ENCODE data around the gene USP11.

USP11 gene

DNA sequence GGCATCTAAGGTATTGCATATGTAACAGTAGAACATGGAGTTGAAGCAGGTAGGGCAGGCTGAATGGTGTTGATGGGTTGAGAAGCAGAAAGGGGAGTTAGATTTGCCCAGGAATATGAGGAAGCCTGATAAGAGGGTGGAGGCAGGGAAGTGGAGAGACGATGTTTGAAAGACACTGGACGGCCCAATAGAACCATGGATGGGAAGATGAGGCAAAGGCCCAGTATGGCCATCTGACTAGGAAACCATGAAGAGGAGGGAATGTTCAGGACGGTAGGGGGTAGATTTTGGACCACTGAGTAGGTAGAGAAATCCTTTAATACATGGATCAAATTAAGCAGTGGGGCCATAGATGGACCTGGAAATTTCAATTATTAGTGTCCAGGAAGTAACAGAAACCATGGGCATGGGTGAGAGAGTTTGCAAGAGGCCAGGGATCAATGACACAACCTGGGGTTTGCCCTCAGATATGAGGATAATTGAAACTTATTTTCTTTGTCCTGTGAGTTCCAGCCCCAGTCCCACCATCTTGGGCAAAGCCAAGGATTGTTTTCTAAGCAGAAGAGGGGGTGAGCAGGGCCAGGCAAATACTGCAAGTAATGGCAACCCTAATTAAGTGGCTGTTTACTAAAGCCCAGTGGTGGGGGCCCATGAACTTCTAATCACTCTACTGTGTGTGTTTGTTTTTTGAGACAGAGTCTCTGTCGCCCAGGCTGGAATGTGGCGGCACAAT is 2.5 kb upstream of the USP11 start:
- H3K36me3 ChIP-seq (ENCODE audit: control insufficient read depth in 2 of 2, insufficient read depth in 1 of 2, low read length in 2 of 2), result peaks cover 32 to 50% of the 10 kb centered on the region in 2 experiments

DNA sequence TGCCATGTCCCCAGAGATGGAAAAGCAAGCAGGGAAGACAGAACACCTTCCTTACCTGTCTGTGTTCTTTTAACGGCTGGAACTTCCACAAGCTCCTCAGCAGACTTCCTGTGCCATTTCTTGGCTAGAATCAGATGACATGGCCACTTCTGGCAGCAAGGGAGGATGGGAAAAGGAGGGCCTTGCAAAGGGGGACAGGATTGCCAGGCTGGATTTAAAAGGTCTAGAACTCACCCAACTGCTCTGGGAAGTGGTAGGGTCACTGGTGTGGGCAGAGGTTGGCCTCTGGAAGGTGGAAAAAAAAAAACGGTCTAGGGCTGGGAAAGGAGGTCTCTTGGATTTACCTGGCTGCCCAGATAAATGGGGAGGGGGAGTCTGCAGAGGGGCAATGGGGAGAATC is 1.6 kb upstream of the USP11 start:
- Histone ChIP-seq H3K9me3 (ENCODE audit: control insufficient read depth, insufficient read depth, low read depth, low read length) (no peaks in the 10 kb centered on the region), H3K27ac (ENCODE audit: extremely low read depth, low read depth, low read length) (0 out of 2 replicates have a peak overlapping the region, but pooled peaks have one; percentile 100), H3K36me3 (ENCODE audit: control insufficient read depth in 2 of 2, insufficient read depth in 1 of 2, low read length in 2 of 2) (peaks cover 27 to 46% of the 10 kb centered on the region in 2 experiments), H3K4me3 (ENCODE audit: low read depth, low read length) (no peak overlapping the region), H3K4me1 (ENCODE audit: control insufficient read depth, insufficient read depth, low read length) (peaks cover 7% of the 10 kb centered on the region; the same call in 1 of the 2 replicates)
- ChIA-PET POLR2A (interaction anchor here (1.1 to 3.8 kb wide), 3 partner anchors 9 to 37 kb away, joined by 3 to 124 read pairs (median 4); partner anchors contain the start of gene CDK16), CTCF (interaction anchor here (1.0 kb wide), 1 partner anchor 82 kb away, joined by 4 read pairs; no protein-coding TSS in a partner anchor)
- TF ChIP-seq ZNF514 (tag by site-specific recombination; IDR thresholded peaks at IDR 0.05) (no peak), REST (tag by site-specific recombination; IDR thresholded peaks at IDR 0.05) (no peak), ZNF521 (tag by site-specific recombination; IDR thresholded peaks at IDR 0.05) (no peak), GFI1B (tag by site-specific recombination; IDR thresholded peaks at IDR 0.05) (no peak), HOXC10 (CRISPR knock-in tag; IDR thresholded peaks at IDR 0.05) (no peak), ZNF585B (tag by site-specific recombination; IDR thresholded peaks at IDR 0.05) (no peak), KLF17 (tag by site-specific recombination; IDR thresholded peaks at IDR 0.05) (no peak), ZNF112 (tag by site-specific recombination; IDR thresholded peaks at IDR 0.05) (no peak), ZNF174 (tag by site-specific recombination; IDR thresholded peaks at IDR 0.05) (no peak), ZNF777 (tag by site-specific recombination; IDR thresholded peaks at IDR 0.05; ENCODE audit: borderline replicate concordance) (no peak), YY1 (tag by site-specific recombination; IDR thresholded peaks at IDR 0.05) (no peak), ZNF768 (tag by site-specific recombination; IDR thresholded peaks at IDR 0.05) (no peak), ZNF341 (tag by site-specific recombination; IDR thresholded peaks at IDR 0.05; ENCODE audit: low read depth) (no peak)
- TF ChIP-seq, protein P1, sequence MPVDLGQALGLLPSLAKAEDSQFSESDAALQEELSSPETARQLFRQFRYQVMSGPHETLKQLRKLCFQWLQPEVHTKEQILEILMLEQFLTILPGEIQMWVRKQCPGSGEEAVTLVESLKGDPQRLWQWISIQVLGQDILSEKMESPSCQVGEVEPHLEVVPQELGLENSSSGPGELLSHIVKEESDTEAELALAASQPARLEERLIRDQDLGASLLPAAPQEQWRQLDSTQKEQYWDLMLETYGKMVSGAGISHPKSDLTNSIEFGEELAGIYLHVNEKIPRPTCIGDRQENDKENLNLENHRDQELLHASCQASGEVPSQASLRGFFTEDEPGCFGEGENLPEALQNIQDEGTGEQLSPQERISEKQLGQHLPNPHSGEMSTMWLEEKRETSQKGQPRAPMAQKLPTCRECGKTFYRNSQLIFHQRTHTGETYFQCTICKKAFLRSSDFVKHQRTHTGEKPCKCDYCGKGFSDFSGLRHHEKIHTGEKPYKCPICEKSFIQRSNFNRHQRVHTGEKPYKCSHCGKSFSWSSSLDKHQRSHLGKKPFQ (tag by site-specific recombination; IDR thresholded peaks at IDR 0.05), result no peak
- TF ChIP-seq, protein P2, sequence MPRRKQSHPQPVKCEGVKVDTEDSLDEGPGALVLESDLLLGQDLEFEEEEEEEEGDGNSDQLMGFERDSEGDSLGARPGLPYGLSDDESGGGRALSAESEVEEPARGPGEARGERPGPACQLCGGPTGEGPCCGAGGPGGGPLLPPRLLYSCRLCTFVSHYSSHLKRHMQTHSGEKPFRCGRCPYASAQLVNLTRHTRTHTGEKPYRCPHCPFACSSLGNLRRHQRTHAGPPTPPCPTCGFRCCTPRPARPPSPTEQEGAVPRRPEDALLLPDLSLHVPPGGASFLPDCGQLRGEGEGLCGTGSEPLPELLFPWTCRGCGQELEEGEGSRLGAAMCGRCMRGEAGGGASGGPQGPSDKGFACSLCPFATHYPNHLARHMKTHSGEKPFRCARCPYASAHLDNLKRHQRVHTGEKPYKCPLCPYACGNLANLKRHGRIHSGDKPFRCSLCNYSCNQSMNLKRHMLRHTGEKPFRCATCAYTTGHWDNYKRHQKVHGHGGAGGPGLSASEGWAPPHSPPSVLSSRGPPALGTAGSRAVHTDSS (tag by site-specific recombination; IDR thresholded peaks at IDR 0.05), result no peak

More for the DNA sequence above, 2.5 kb upstream of the USP11 start:
- ChIA-PET CTCF (interaction anchor here (1.0 kb wide), 1 partner anchor 83 kb away, joined by 4 read pairs; no protein-coding TSS in a partner anchor), POLR2A (interaction anchor here (1.1 to 3.8 kb wide), 2 partner anchors 11 to 36 kb away, joined by 3 to 124 read pairs; partner anchors contain the start of gene CDK16)
- no peak for TF ChIP-seq ZBTB8A (tag by site-specific recombination; IDR thresholded peaks at IDR 0.05)
- 0 out of 2 replicates have a peak, but pooled peaks have one; percentile 19 for TF ChIP-seq ZNF341 (tag by site-specific recombination; IDR thresholded peaks at IDR 0.05; ENCODE audit: low read depth)
- TF ChIP-seq ZNF600 (tag by site-specific recombination; IDR thresholded peaks at IDR 0.05), result peak; percentile 60; the same call in 1 of the 2 replicates
- TF ChIP-seq KLF8 (tag by site-specific recombination; IDR thresholded peaks at IDR 0.05), result 0 out of 2 replicates have a peak, but pooled peaks have one; percentile 10
- peak; percentile 61; the same call in 1 of the 2 replicates for TF ChIP-seq ZBTB17 (tag by site-specific recombination; IDR thresholded peaks at IDR 0.05)
- Histone ChIP-seq H3K4me3 (ENCODE audit: low read depth, low read length) (no peak overlapping the region), H3K4me1 (ENCODE audit: control insufficient read depth, insufficient read depth, low read length) (peaks cover 7% of the 10 kb centered on the region; the same call in 1 of the 2 replicates), H3K27ac (ENCODE audit: extremely low read depth, low read depth, low read length) (no peak overlapping the region), H3K9me3 (ENCODE audit: control insufficient read depth, insufficient read depth, low read depth, low read length) (no peaks in the 10 kb centered on the region)
